DOHH2 (cell line): Measurements from ENCODE around the gene LSMEM2.
A peak's percentile ranks its signal among the peaks of the same experiment; 100 is the strongest.
"Not testable (repeated sequence)": the region's sequence is repeated elsewhere in the genome, so short reads cannot be mapped to it uniquely, and the experiment has no call there.

Source experiments
- H3F3A ChIP-seq: fragments of 200-600 bp; sonication (generic), shearing (Covaris generic); 2 replicates; pipeline ENCODE4 v1.6.0; 2016; ENCODE audit warnings: antibody characterized with exemption, mild to moderate bottlenecking; ENCODE audit not compliant: control insufficient read depth, insufficient read depth
- H3K27ac ChIP-seq: fragments of 200-600 bp; sonication (generic); 2 replicates; pipeline ENCODE4 v1.5.1; 2014; ENCODE audit warnings: low read depth, mild to moderate bottlenecking, low read length, moderate library complexity
- H3K27me3 ChIP-seq: fragments of 200-600 bp; sonication (generic); 2 replicates; pipeline ENCODE4 v1.6.1; 2014; ENCODE audit warnings: mild to moderate bottlenecking, low read length, mixed read lengths; ENCODE audit not compliant: control insufficient read depth
- H3K36me3 ChIP-seq: fragments of 200-600 bp; sonication (generic); 2 replicates; pipeline ENCODE4 v1.6.1; 2014; ENCODE audit warnings: mild to moderate bottlenecking, low read length, moderate library complexity, mixed read lengths; ENCODE audit not compliant: control insufficient read depth
- H3K4me1 ChIP-seq: fragments of 200-600 bp; sonication (generic); 2 replicates; pipeline ENCODE4 v1.6.1; 2014; ENCODE audit warnings: mild to moderate bottlenecking, low read length, mixed read lengths; ENCODE audit not compliant: control insufficient read depth
- H3K4me2 ChIP-seq: fragments of 200-600 bp; sonication (generic); 2 replicates; pipeline ENCODE4 v1.6.0; 2014; ENCODE audit warnings: mild to moderate bottlenecking, low read length, moderate library complexity
- H3K4me3 ChIP-seq: fragments of 200-600 bp; sonication (generic); 2 replicates; pipeline ENCODE4 v1.5.1; 2014; ENCODE audit warnings: mild to moderate bottlenecking, low read length, mixed read lengths
- H3K79me2 ChIP-seq: fragments of 200-600 bp; sonication (generic); 2 replicates; pipeline ENCODE4 v1.6.1; 2014; ENCODE audit warnings: mild to moderate bottlenecking, low read length, mixed read lengths; ENCODE audit not compliant: control insufficient read depth
- H3K9me2 ChIP-seq: fragments of 200-600 bp; sonication (generic); replicated peaks from 2 replicates; pipeline ENCODE4 v1.6.1; 2014; ENCODE audit warnings: mild to moderate bottlenecking, low read length, mixed read lengths; ENCODE audit not compliant: control insufficient read depth
- H3K9me3 ChIP-seq: fragments of 200-600 bp; sonication (generic); 2 replicates; pipeline ENCODE4 v1.6.1; 2014; ENCODE audit warnings: antibody characterized with exemption, low read length, mixed read lengths; ENCODE audit not compliant: control insufficient read depth, insufficient read depth
- H4K20me1 ChIP-seq: fragments of 200-600 bp; sonication (generic); 2 replicates; pipeline ENCODE4 v1.6.0; 2014; ENCODE audit warnings: low read depth, mild to moderate bottlenecking, antibody characterized with exemption, low read length, moderate library complexity; ENCODE audit not compliant: control insufficient read depth, insufficient read depth
- EZH2phosphoT487 ChIP-seq: fragments of 200-600 bp; sonication (generic); IDR thresholded peaks from 2 replicates; pipeline ENCODE4 v1.6.1; 2017; ENCODE audit warnings: borderline replicate concordance, mild to moderate bottlenecking, antibody characterized with exemption, low read length, moderate library complexity, mixed read lengths
- TF ChIP-seq, protein P1 (sequence below): fragments of 200-600 bp; sonication (generic); IDR thresholded peaks from one replicate; pipeline ENCODE4 v1.5.1; 2014; ENCODE audit warnings: antibody characterized with exemption, mild to moderate bottlenecking, low read depth, low read length; ENCODE audit not compliant: poor library complexity, severe bottlenecking

LSMEM2 gene

DNA sequence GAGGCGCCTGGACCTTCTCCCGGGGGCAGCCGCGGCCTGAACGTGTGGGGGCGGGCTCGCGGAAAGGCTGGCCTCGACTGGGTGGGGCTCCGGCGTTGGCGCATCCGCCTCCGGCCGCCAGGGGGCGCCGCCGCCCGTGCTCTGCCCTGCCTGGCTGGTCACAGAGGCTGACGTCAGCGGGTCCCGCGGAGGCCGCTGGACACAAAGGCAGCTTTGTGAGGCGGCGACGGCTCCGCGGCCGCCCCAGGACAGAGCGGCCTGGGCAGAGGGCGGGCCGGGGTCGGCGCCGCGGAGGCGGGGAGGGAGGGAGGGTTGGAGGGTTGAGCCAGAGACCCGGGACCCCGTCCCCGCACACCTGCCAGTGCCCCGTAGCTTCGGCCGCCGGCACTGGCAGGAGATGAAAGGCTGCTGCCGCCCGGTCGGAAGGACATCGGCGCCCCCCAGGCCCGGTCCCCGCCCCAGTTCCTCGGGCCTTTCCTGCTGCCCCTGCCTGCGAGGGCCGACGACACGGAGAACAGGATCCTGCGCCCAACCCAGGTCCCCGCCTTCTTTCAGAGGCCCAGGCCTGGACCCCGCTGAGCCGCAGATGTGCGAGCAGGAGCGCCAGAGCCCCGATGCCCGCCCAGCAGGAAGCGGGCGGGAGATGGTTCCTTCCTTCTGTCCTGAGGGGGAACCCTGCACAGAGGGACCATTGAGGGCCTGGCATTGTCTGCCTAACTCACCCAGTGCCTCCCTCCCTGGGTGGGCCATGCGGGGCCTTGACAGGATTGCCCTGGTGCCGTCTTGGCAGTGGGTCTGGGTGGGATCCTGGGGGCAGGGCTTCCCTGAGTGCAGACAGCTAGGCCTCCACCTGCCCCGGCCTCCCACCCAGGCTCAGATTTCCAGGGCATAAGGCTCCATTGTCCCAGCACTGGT, 18.6 kb upstream of the LSMEM2 start:
- H4K20me1 ChIP-seq = no peaks in the 10 kb centered on the region
- no peak overlapping the region for H3K27ac ChIP-seq
- H3K79me2 ChIP-seq = no peaks in the 10 kb centered on the region
- H3K4me3 ChIP-seq = peak overlapping the region; percentile 66
- peaks cover 10% of the 10 kb centered on the region for H3K4me1 ChIP-seq
- H3K27me3 ChIP-seq = no peaks in the 10 kb centered on the region
- H3K9me2 ChIP-seq = no peaks in the 10 kb centered on the region
- TF ChIP-seq, protein P1, sequence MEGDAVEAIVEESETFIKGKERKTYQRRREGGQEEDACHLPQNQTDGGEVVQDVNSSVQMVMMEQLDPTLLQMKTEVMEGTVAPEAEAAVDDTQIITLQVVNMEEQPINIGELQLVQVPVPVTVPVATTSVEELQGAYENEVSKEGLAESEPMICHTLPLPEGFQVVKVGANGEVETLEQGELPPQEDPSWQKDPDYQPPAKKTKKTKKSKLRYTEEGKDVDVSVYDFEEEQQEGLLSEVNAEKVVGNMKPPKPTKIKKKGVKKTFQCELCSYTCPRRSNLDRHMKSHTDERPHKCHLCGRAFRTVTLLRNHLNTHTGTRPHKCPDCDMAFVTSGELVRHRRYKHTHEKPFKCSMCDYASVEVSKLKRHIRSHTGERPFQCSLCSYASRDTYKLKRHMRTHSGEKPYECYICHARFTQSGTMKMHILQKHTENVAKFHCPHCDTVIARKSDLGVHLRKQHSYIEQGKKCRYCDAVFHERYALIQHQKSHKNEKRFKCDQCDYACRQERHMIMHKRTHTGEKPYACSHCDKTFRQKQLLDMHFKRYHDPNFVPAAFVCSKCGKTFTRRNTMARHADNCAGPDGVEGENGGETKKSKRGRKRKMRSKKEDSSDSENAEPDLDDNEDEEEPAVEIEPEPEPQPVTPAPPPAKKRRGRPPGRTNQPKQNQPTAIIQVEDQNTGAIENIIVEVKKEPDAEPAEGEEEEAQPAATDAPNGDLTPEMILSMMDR = peak; percentile 90
- no peak for TF ChIP-seq EZH2phosphoT487
- no peaks in the 10 kb centered on the region for H3K9me3 ChIP-seq
- H3K36me3 ChIP-seq = peaks cover 23% of the 10 kb centered on the region
- H3F3A ChIP-seq = no peaks in the 10 kb centered on the region; the same call in 1 of the 2 replicates
- peak overlapping the region; percentile 69 for H3K4me2 ChIP-seq

DNA sequence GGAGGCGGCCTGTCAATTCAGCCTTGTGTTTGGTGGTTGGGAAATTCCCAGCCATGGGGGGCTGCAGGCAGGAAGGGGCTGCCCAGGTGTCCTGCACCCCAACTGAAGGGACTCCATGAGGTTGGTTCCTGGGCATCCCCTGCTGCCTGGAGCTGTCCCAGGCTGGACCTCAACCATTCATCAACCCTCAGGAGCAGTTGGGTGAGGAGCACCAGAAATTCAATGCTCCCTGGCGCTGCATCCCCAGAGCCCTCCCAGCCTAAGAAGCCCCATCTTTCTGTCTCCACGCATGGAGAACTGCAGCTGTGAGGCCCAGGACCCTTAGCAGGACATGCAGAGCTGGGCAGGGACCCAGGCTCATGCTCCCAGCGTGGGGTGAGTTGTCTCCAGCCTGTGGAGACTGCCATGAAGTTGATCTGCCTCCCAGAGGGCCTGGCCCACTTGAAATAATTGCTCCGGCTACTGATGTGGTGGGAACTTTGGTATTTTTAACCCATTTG, 17.9 kb upstream of the LSMEM2 start:
- Histone ChIP-seq H3K27me3 (no peaks in the 10 kb centered on the region; the same call in 1 of the 2 replicates), H3K36me3 (peaks cover 20% of the 10 kb centered on the region), H3K79me2 (no peaks in the 10 kb centered on the region), H3K4me2 (0 out of 2 replicates have a peak overlapping the region, but pooled peaks have one; percentile 69), H4K20me1 (no peaks in the 10 kb centered on the region), H3K9me3 (no peaks in the 10 kb centered on the region), H3F3A (no peaks in the 10 kb centered on the region; the same call in 1 of the 2 replicates), H3K4me1 (peaks cover 10% of the 10 kb centered on the region), H3K27ac (no peak overlapping the region), H3K4me3 (no peak overlapping the region), H3K9me2 (no peaks in the 10 kb centered on the region)
- TF ChIP-seq, protein P1 = no peak
- no peak for TF ChIP-seq EZH2phosphoT487

DNA sequence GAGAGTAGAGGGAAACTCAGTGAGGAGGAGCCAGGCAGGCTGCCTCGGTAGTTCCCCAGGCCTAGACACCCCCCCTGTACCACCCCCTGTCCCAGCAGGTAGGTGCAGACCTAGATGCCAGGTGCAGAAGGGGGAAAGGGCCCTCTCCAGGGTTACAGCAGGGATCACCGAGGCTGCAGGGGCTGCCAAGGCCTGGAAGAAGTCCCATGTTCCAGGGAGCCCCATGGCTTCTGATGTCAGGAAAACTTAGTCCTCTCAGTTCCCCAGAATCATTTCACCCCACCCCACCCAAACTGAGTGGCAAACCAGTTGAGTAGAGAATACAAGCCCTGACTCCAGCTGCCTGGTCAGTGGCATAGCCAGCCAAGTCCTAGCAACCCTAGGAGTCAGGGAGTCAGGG, 17.4 kb upstream of the LSMEM2 start:
- no peak overlapping the region for H3K4me2 ChIP-seq
- peaks cover 5% of the 10 kb centered on the region for H3K27me3 ChIP-seq
- H3K4me1 ChIP-seq = peaks cover 10% of the 10 kb centered on the region
- H3K79me2 ChIP-seq = no peaks in the 10 kb centered on the region
- no peak overlapping the region for H3K4me3 ChIP-seq
- no peaks in the 10 kb centered on the region for H3K9me2 ChIP-seq
- no peaks in the 10 kb centered on the region; the same call in 1 of the 2 replicates for H3F3A ChIP-seq
- no peaks in the 10 kb centered on the region for H4K20me1 ChIP-seq
- H3K9me3 ChIP-seq = no peaks in the 10 kb centered on the region
- H3K36me3 ChIP-seq = peaks cover 15% of the 10 kb centered on the region
- TF ChIP-seq, protein P1 = no peak
- no peak for TF ChIP-seq EZH2phosphoT487
- H3K27ac ChIP-seq = no peak overlapping the region

DNA sequence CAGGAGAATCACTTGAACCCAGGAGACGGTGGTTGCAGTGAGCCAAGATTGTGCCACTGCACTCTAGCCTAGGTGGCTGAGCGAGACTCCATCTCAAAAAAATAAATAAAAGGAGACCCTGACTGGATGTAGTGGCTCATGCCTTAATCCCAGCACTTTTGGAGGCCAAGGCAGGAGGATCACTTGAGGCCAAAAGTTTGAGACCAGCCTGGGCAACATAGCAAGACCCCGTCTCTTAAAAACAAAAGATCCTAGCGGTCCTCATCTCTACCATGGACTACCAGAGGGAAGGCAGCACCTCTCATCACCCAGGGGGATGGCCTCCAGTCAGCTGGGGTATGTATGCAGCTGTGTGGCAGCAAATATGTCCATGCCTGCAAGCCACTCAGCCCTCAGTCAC, 16.7 kb upstream of the LSMEM2 start:
- H3K27me3 ChIP-seq = peaks cover 12% of the 10 kb centered on the region
- H3K9me2 ChIP-seq, H3K79me2 ChIP-seq, H4K20me1 ChIP-seq, H3K9me3 ChIP-seq, H3F3A ChIP-seq, H3K4me2 ChIP-seq, H3K27ac ChIP-seq, H3K36me3 ChIP-seq, H3K4me3 ChIP-seq: not testable (repeated sequence)
- peaks cover 10% of the 10 kb centered on the region for H3K4me1 ChIP-seq
